Raji (cell line): ENCODE results near the gene NIT1.

Source experiments
- POLR2A ChIP-seq: IDR thresholded peaks from 2 replicates; pipeline ENCODE4 v1.6.1; 2011; ENCODE audit warnings: low read depth, low read length, control low read depth; ENCODE audit not compliant: insufficient read depth

The NIT1 gene

GRCh38 chr1:161153176-161153575 lies 35.3 kb downstream of the NIT1 start:
- TF ChIP-seq POLR2A: no peak

GRCh38 chr1:161153682-161154337 lies 35.9 kb downstream of the NIT1 start, which contains the start of gene UFC1:
UFC1 (plus strand) TSS chr1:161153978; CDS start chr1:161153998, 20 bp downstream.
- TF ChIP-seq POLR2A: peak; percentile 87

- no peak for TF ChIP-seq POLR2A
Observed at GRCh38 chr1:161157867-161158266, 40.0 kb downstream of the NIT1 start.

- no peak for TF ChIP-seq POLR2A
Observed at GRCh38 chr1:161158316-161159010, 40.6 kb downstream of the NIT1 start.

DNA sequence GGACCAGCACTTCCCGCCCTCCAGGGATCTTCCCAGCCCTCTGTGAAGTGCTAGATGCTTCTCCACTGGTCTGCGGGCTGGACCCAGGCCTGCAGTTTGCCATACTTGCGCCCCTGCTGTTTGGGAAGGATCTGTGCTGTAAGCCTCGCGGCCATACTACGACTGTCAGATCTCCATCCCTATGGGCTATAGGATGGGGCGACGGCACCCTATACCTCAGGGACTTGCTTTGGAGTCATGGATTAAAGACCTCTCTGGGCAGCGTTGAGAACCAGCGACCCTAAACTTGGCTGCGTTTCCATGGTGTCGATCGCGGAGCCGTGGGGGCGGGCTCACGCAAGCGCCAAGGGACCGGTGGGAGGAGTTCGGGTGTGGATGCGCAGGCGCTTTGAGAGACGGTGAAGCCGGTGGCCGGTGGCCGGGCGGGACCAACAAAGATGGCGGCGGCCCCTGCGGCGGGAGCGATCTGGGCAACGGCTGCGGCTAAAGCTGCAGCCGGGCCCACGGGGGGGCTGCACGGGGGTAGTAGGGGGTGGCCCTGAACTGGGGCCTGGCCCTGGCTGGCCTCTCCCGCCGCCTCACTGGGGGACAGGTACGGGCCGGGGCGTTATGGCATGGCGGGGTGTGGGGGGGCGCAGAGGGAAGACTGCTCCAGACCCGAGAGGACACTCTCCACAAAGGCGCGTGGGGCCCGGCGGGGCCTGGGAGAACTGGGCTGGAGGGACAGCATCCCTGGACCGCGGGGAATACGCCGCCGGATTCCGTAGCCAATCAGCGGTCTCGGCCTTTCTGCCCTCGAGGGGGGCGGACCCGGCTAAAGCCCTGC lies 41.4 kb downstream of the NIT1 start, which contains the start of gene USP21:
TSS of gene USP21 (plus strand) at position 414 of the 826 bp plus-strand sequence. CDS start 1,141 bp downstream, outside the sequence.
- peak; percentile 69 for TF ChIP-seq POLR2A

DNA sequence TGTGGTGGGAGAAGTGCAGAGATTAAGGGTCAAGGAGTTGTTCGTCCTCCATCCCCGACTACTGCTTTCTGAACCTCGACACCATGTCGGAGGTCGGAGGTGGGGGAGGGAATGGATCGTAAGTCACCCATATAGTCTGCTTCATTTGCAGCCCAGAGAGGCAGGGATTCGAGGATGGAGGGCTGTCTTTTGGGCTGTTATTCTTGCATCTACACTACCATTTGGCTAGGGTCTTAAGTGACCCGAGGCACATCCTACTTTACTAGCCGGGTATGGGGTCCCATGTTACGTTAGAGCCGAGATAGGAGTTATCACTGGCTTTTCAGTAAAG lies 42.0 kb downstream of the NIT1 start:
- no peak for TF ChIP-seq POLR2A

- no peak for TF ChIP-seq POLR2A
Observed at GRCh38 chr1:161160671-161161145, 42.8 kb downstream of the NIT1 start.

- TF ChIP-seq POLR2A: no peak
Observed at GRCh38 chr1:161161652-161162051, 43.7 kb downstream of the NIT1 start.

DNA sequence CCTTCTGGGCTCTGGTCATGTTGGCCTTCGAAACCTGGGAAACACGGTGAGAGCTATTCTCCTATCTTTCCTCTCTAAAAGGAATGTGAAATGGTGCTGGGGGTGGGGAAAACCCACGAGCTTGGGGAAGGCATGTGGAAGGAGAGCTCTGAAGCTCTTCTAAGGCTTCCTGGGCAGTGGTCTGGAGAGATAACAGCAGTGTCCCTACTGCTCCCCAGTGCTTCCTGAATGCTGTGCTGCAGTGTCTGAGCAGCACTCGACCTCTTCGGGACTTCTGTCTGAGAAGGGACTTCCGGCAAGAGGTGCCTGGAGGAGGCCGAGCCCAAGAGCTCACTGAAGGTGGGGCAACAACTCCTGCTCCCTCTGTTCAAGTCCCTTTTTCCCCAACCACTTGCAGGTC lies 44.1 kb downstream of the NIT1 start:
- no peak for TF ChIP-seq POLR2A

- TF ChIP-seq POLR2A: no peak
Observed at GRCh38 chr1:161162806-161163205, 44.9 kb downstream of the NIT1 start.

- TF ChIP-seq POLR2A: no peak
Observed at GRCh38 chr1:161163793-161164192, 45.9 kb downstream of the NIT1 start.

DNA sequence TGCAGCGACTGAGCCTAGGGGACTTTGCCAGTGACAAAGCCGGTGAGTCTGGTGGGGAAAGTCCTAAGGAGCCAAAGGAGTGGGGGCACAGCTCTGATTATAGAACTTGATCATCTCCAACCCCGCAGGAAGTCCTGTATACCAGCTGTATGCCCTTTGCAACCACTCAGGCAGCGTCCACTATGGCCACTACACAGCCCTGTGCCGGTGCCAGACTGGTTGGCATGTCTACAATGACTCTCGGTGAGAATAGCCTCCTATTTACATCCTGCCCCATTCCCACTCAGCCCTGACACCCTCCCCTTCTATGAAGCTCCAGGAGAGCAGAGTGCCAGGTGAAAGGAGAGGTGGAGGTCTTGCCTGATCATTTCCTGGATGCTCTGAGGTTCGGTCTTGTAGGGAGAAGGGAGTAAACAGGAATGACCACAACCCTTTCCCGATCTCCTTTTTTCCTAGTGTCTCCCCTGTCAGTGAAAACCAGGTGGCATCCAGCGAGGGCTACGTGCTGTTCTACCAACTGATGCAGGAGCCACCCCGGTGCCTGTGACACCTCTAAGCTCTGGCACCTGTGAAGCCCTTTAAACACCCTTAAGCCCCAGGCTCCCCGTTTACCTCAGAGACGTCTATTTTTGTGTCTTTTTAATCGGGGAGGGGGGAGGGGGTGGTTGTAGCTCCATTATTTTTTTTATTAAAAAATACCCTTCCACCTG lies 47.2 kb downstream of the NIT1 start:
- no peak for TF ChIP-seq POLR2A

- peak; percentile 81 for TF ChIP-seq POLR2A
Observed at GRCh38 chr1:161165742-161166668, 48.1 kb downstream of the NIT1 start, which contains the start of gene PPOX. PPOX (plus strand) TSS chr1:161166426; CDS start chr1:161166848, 422 bp downstream.

DNA sequence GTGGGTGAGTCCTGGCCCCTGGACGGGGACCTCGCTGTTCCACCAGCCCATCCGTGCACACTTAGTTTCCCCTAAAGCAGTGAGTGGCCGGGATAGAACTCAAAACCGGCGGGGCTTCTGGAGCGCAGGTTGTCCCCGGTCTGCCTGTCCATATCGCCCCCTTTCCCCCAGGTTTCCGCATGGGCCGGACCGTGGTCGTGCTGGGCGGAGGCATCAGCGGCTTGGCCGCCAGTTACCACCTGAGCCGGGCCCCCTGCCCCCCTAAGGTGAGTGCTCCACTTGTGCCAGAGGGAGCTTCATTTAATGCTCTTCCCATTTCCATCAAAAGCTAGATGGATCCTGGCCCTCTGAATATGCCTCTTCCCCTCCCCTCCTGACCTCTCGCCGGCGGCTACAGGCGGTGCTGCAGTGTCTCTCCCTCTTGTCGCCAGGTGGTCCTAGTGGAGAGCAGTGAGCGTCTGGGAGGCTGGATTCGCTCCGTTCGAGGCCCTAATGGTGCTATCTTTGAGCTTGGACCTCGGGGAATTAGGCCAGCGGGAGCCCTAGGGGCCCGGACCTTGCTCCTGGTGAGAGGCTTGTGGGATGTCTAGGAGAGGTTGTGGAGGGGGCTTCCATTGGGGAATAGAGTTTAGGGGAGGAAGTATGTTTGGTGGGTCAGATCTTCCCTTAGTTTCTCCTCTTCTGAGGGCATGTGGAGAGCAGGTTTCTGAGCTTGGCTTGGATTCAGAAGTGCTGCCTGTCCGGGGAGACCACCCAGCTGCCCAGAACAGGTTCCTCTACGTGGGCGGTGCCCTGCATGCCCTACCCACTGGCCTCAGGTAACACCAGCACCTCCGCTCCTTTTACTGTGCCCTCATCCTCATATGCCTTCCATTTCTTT lies 49.0 kb downstream of the NIT1 start:
- TF ChIP-seq POLR2A: no peak
